ENCODE data around the gene FAM219A.

The FAM219A gene

GRCh38 chr9:34502891-34503290, 44.5 kb upstream of the FAM219A start:
- Histone ChIP-seq H3F3A (ENCODE audit: insufficient read depth, low read length) (no peaks in the 10 kb centered on the region), H3K9ac (ENCODE audit: low read length) (no peak overlapping the region), H3K4me1 (ENCODE audit: insufficient read depth, low read length, severe bottlenecking) (no peaks in the 10 kb centered on the region), H3K9me3 (ENCODE audit: low read length) (no peaks in the 10 kb centered on the region), H3K9me2 (ENCODE audit: low read depth, low read length) (no peaks in the 10 kb centered on the region), H3K79me2 (ENCODE audit: insufficient read depth, low read length) (no peaks in the 10 kb centered on the region), H3K4me2 (ENCODE audit: low read length) (no peak overlapping the region), H3K27ac (ENCODE audit: low read depth, low read length, poor library complexity, severe bottlenecking) (no peak overlapping the region), H3K27me3 (ENCODE audit: insufficient read depth, low read length) (no peaks in the 10 kb centered on the region), H3K36me3 (ENCODE audit: insufficient read depth, low read length) (no peaks in the 10 kb centered on the region), H2AFZ (ENCODE audit: low read length) (no peak overlapping the region), H4K20me1 (ENCODE audit: insufficient read depth, low read length) (no peaks in the 10 kb centered on the region), H3K4me3 (ENCODE audit: low read depth, low read length, poor library complexity, severe bottlenecking) (no peak overlapping the region)
- TF ChIP-seq CTCF (IDR thresholded peaks at IDR 0.05; ENCODE audit: low read length): no peak
- TF ChIP-seq EZH2 (IDR thresholded peaks at IDR 0.05; ENCODE audit: borderline replicate concordance, low read length): no peak

GRCh38 chr9:34502471-34502870, 44.1 kb upstream of the FAM219A start:
- Histone ChIP-seq H3F3A (ENCODE audit: insufficient read depth, low read length) (no peaks in the 10 kb centered on the region), H3K79me2 (ENCODE audit: insufficient read depth, low read length) (no peaks in the 10 kb centered on the region), H3K4me2 (ENCODE audit: low read length) (no peak overlapping the region), H3K27ac (ENCODE audit: low read depth, low read length, poor library complexity, severe bottlenecking) (no peak overlapping the region), H4K20me1 (ENCODE audit: insufficient read depth, low read length) (no peaks in the 10 kb centered on the region), H3K9ac (ENCODE audit: low read length) (no peak overlapping the region), H3K4me3 (ENCODE audit: low read depth, low read length, poor library complexity, severe bottlenecking) (no peak overlapping the region), H3K36me3 (ENCODE audit: insufficient read depth, low read length) (no peaks in the 10 kb centered on the region), H3K4me1 (ENCODE audit: insufficient read depth, low read length, severe bottlenecking) (no peaks in the 10 kb centered on the region), H3K27me3 (ENCODE audit: insufficient read depth, low read length) (no peaks in the 10 kb centered on the region), H3K9me2 (ENCODE audit: low read depth, low read length) (no peaks in the 10 kb centered on the region), H3K9me3 (ENCODE audit: low read length) (no peaks in the 10 kb centered on the region), H2AFZ (ENCODE audit: low read length) (no peak overlapping the region)
- no peak for TF ChIP-seq CTCF (IDR thresholded peaks at IDR 0.05; ENCODE audit: low read length)
- no peak for TF ChIP-seq EZH2 (IDR thresholded peaks at IDR 0.05; ENCODE audit: borderline replicate concordance, low read length)

GRCh38 chr9:34501889-34502425, 43.6 kb upstream of the FAM219A start:
- Histone ChIP-seq H3K4me2 (ENCODE audit: low read length) (no peak overlapping the region), H3K9ac (ENCODE audit: low read length) (no peak overlapping the region), H3K27me3 (ENCODE audit: insufficient read depth, low read length) (no peaks in the 10 kb centered on the region), H3K9me2 (ENCODE audit: low read depth, low read length) (no peaks in the 10 kb centered on the region), H3K36me3 (ENCODE audit: insufficient read depth, low read length) (no peaks in the 10 kb centered on the region), H4K20me1 (ENCODE audit: insufficient read depth, low read length) (no peaks in the 10 kb centered on the region), H3K27ac (ENCODE audit: low read depth, low read length, poor library complexity, severe bottlenecking) (no peak overlapping the region), H3K9me3 (ENCODE audit: low read length) (no peaks in the 10 kb centered on the region), H3K4me3 (ENCODE audit: low read depth, low read length, poor library complexity, severe bottlenecking) (no peak overlapping the region), H3F3A (ENCODE audit: insufficient read depth, low read length) (no peaks in the 10 kb centered on the region), H3K79me2 (ENCODE audit: insufficient read depth, low read length) (no peaks in the 10 kb centered on the region), H3K4me1 (ENCODE audit: insufficient read depth, low read length, severe bottlenecking) (no peaks in the 10 kb centered on the region), H2AFZ (ENCODE audit: low read length) (no peak overlapping the region)
- TF ChIP-seq EZH2 (IDR thresholded peaks at IDR 0.05; ENCODE audit: borderline replicate concordance, low read length) (no peak), CTCF (IDR thresholded peaks at IDR 0.05; ENCODE audit: low read length) (no peak)

Measured in OCI-LY1 (cell line).